Keratinocyte (primary cell): ENCODE measurements around the gene GASK1A. TPM values are rescaled to one million over a fixed set of nuclear protein-coding genes. Genes with fewer than 3 reads are reported as not detected.

Experiments
- DNase-seq: peaks from one replicate; pipeline ENCODE4 v3.0.0-alpha.2; 2011; ENCODE audit warnings: low read depth, missing footprints, low spot score
- FAIRE-seq: peaks from 2 replicates; lab custom pipeline; 2011; peaks lifted over from hg19 to GRCh38; lab: Jason Lieb, UNC
- H2AFZ ChIP-seq: 2 replicates; pipeline ENCODE4 v1.6.0; 2012; ENCODE audit warnings: low read length, control low read depth, inconsistent platforms; ENCODE audit not compliant: control insufficient read depth
- H3K27ac ChIP-seq: 2 replicates; pipeline ENCODE4 v1.5.1; 2011; ENCODE audit warnings: low read length; ENCODE audit not compliant: control insufficient read depth, insufficient read depth
- H3K27me3 ChIP-seq: 3 replicates; pipeline ENCODE4 v1.6.0; 2011; ENCODE audit warnings: low read length; ENCODE audit not compliant: control insufficient read depth, insufficient read depth; ENCODE audit errors: extremely low read depth
- H3K36me3 ChIP-seq, 2 experiments: 2 replicates in 1 of 2; 3 replicates in 1 of 2; pipeline ENCODE4 v1.5.1; 2011; ENCODE audit warnings: low read length in 2 of 2, mild to moderate bottlenecking in 1 of 2; ENCODE audit not compliant: control insufficient read depth in 2 of 2, insufficient read depth in 2 of 2; ENCODE audit errors: extremely low read depth in 1 of 2
- H3K4me1 ChIP-seq: 3 replicates; pipeline ENCODE4 v1.5.1; 2011; ENCODE audit warnings: low read length; ENCODE audit not compliant: control insufficient read depth, insufficient read depth; ENCODE audit errors: extremely low read depth
- H3K4me2 ChIP-seq: 3 replicates; pipeline ENCODE4 v1.6.0; 2011; ENCODE audit warnings: low read depth, low read length; ENCODE audit not compliant: control insufficient read depth, insufficient read depth; ENCODE audit errors: extremely low read depth
- H3K4me3 ChIP-seq, 3 experiments: fragments of 200-600 bp in 1 of 3; sonication (generic) in 1 of 3; 2 replicates in 2 of 3; 3 replicates in 1 of 3; pipeline ENCODE4 v1.5.1; 2011 to 2016; ENCODE audit warnings: low read length in 3 of 3, mild to moderate bottlenecking in 3 of 3, control low read depth in 2 of 3, inconsistent platforms in 1 of 3, low read depth in 1 of 3, mixed read lengths in 1 of 3, mixed run types in 1 of 3, moderate library complexity in 1 of 3; ENCODE audit not compliant: control insufficient read depth in 2 of 3, insufficient read depth in 2 of 3; ENCODE audit errors: extremely low read depth in 1 of 3
- H3K79me2 ChIP-seq: 2 replicates; pipeline ENCODE4 v1.6.0; 2012; ENCODE audit warnings: low read length; ENCODE audit not compliant: control insufficient read depth, insufficient read depth
- H3K9ac ChIP-seq: 3 replicates; pipeline ENCODE4 v1.6.0; 2011; ENCODE audit warnings: low read length; ENCODE audit not compliant: control insufficient read depth, insufficient read depth; ENCODE audit errors: extremely low read depth
- H3K9me1 ChIP-seq: 3 replicates; pipeline ENCODE4 v1.6.0; 2011; ENCODE audit warnings: low read length; ENCODE audit not compliant: control insufficient read depth, insufficient read depth; ENCODE audit errors: extremely low read depth
- H3K9me3 ChIP-seq: 2 replicates; pipeline ENCODE4 v1.5.1; 2012; ENCODE audit warnings: low read depth, low read length; ENCODE audit not compliant: control insufficient read depth
- H4K20me1 ChIP-seq: 3 replicates; pipeline ENCODE4 v1.6.0; 2011; ENCODE audit warnings: low read length; ENCODE audit not compliant: control insufficient read depth, insufficient read depth; ENCODE audit errors: extremely low read depth
- EZH2 ChIP-seq: IDR thresholded peaks from one replicate; pipeline ENCODE4 v1.6.1; 2012; ENCODE audit warnings: inconsistent platforms, mild to moderate bottlenecking, low read length, moderate library complexity
- dilution Hi-C: fragments of 300-500 bp; cut with MboI; formaldehyde crosslinking; loops from one replicate; pipeline ENCODE4 v1.7.0; 2020; ENCODE audit warnings: low sequenced_read_pairs; ENCODE audit not compliant: extremely low pct_ligation_motif_present
- polyA plus RNA-seq, 5 experiments: library from polyadenylated mRNA; depleted of rRNA in 3 of 5; stranded (reverse) in 3 of 5; stranded (forward) in 1 of 5; unstranded in 1 of 5; fragments of >200 nt; gene quantifications; 1 replicate in 1 of 5; 2 replicates in 3 of 5; 3 replicates in 1 of 5; pipeline versions ENCODE4 v1.2.1 to v1.2.3, GENCODE V29; 2011 to 2012; ENCODE audit warnings: missing spikeins in 2 of 5, low read depth in 1 of 5, low replicate concordance in 1 of 5
- TF ChIP-seq, protein P1 (sequence below), 3 experiments: IDR thresholded peaks in 1 of 3; conservative IDR thresholded peaks in 1 of 3; optimal IDR thresholded peaks in 1 of 3; 2 replicates in 2 of 3; 3 replicates in 1 of 3; pipeline versions ENCODE3 to v1.5.1; 2011; ENCODE audit warnings: low read length in 3 of 3, mild to moderate bottlenecking in 3 of 3, moderate library complexity in 2 of 3, control low read depth in 1 of 3, inconsistent platforms in 1 of 3; ENCODE audit not compliant: insufficient read depth in 2 of 3; ENCODE audit errors: extremely low read depth in 1 of 3

GASK1A gene
- polyA plus RNA-seq, 1 donor (not counting 4 experiments of a cell fraction or from before 2014, with no cell fraction given): 0.30 TPM

DNA sequence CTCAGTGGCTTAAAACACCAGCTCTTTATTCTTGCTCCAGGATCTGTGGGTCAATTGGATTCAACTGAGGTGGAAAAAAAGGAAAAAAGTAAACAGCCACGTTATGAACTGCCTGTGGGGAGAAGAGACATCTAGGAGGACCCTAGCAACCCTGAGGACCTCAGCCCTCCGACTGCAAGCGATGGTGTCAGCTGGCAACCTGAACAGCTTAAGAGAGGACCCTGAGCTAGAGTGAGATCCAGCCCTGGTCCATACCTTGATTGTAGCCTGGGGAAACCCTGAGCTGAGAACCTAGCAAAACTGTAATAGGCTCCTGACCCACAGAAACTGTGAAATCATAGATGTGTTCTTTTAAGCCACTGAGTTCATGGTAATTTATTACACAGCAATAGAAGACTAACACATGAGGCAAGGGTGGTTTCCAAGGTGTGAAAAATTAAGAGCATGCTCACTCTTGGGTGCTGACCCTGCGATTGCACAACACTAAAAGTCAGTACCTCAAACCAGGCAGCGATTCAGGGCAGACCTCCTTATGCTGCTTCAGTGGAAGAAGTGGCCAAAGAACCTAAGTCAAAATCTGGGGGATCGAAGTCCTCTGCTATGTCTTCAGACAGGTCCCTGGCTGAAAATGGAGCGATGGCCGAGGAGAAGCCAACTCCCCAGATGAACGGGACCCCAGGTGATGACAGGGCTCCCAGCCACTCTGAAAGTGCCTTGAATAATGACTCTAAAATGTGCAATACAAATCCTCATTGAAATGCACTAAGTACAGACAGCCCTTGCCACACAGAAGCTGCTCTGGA lies 57.7 kb downstream of the GASK1A start:
- DNase-seq: no peak
- Histone ChIP-seq H3K9me3 (no peaks in the 10 kb centered on the region), H3K9ac (no peak overlapping the region), H3K9me1 (no peaks in the 10 kb centered on the region), H3K27ac (no peak overlapping the region), H4K20me1 (no peaks in the 10 kb centered on the region), H3K79me2 (no peaks in the 10 kb centered on the region), H3K4me2 (no peak overlapping the region), H3K36me3 (no peaks in the 10 kb centered on the region), H3K4me3 (no peak overlapping the region), H2AFZ (no peak overlapping the region), H3K27me3 (no peaks in the 10 kb centered on the region), H3K4me1 (no peaks in the 10 kb centered on the region)
- no peak for FAIRE-seq
- TF ChIP-seq, protein P1, sequence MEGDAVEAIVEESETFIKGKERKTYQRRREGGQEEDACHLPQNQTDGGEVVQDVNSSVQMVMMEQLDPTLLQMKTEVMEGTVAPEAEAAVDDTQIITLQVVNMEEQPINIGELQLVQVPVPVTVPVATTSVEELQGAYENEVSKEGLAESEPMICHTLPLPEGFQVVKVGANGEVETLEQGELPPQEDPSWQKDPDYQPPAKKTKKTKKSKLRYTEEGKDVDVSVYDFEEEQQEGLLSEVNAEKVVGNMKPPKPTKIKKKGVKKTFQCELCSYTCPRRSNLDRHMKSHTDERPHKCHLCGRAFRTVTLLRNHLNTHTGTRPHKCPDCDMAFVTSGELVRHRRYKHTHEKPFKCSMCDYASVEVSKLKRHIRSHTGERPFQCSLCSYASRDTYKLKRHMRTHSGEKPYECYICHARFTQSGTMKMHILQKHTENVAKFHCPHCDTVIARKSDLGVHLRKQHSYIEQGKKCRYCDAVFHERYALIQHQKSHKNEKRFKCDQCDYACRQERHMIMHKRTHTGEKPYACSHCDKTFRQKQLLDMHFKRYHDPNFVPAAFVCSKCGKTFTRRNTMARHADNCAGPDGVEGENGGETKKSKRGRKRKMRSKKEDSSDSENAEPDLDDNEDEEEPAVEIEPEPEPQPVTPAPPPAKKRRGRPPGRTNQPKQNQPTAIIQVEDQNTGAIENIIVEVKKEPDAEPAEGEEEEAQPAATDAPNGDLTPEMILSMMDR (optimal IDR thresholded peaks at IDR 0.05 in 1 of 3, IDR thresholded peaks at IDR 0.05 in 1 of 3, conservative IDR thresholded peaks at IDR 0.05 in 1 of 3; ENCODE audit: extremely low read depth in 1 of 3, insufficient read depth in 2 of 3, low read length in 3 of 3): no peak
- TF ChIP-seq EZH2: no peak
- dilution Hi-C loops: no loop called here

DNA sequence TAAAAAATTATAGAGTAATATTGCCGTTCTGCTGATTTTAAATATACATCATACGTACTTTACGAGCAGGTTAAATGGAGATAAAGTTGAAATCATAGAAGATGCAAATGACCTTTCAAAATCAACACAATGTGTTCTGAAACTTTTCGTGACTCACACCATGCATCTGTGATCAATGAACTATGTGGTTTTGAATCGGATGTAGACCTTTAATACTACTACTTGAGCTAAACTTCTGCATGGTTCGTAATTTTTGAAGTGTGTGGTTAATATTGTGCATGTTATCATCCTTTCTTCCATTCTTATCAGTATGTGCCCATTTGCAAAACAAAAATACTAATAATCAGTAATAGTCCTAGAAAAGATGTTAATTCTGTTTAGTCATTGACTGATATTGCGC lies 58.9 kb downstream of the GASK1A start:
- no peak for DNase-seq
- Histone ChIP-seq H3K79me2 (no peaks in the 10 kb centered on the region), H3K9ac (no peak overlapping the region), H3K9me1 (no peaks in the 10 kb centered on the region), H3K27ac (no peak overlapping the region), H3K36me3 (no peaks in the 10 kb centered on the region), H3K9me3 (no peaks in the 10 kb centered on the region), H3K4me1 (no peaks in the 10 kb centered on the region), H2AFZ (no peak overlapping the region), H4K20me1 (no peaks in the 10 kb centered on the region), H3K4me3 (no peak overlapping the region), H3K27me3 (no peaks in the 10 kb centered on the region), H3K4me2 (no peak overlapping the region)
- dilution Hi-C loops: no loop called here
- FAIRE-seq: no peak
- TF ChIP-seq, protein P1 (optimal IDR thresholded peaks at IDR 0.05 in 1 of 3, IDR thresholded peaks at IDR 0.05 in 1 of 3, conservative IDR thresholded peaks at IDR 0.05 in 1 of 3; ENCODE audit: extremely low read depth in 1 of 3, insufficient read depth in 2 of 3, low read length in 3 of 3): no peak
- TF ChIP-seq EZH2: no peak
